Stimulated activated CD4-positive, alpha-beta T cell treated with anti-CD3 and anti-CD28 coated beads, Interleukin-4, amount 100 ng/mL, for 1 hour (primary cell): ENCODE results near the gene FASN.

Experiments used
- DNase-seq: peaks from one replicate; pipeline ENCODE4 v3.0.0-alpha.2; 2020

The FASN gene

GRCh38 chr17:82072827-82073226 lies 25.2 kb downstream of the FASN start:
- DNase-seq: no peak

- no peak for DNase-seq
Measured at GRCh38 chr17:82070611-82071010, 27.4 kb downstream of the FASN start.

GRCh38 chr17:82065638-82066303 lies 32.3 kb downstream of the FASN start, which contains the start of gene DUS1L:
Gene DUS1L, minus strand, starts transcription at chr17:82065804. Its CDS starts 745 bp downstream, at chr17:82065059.
- DNase-seq: peak; percentile 74

GRCh38 chr17:82065193-82065637 lies 32.8 kb downstream of the FASN start:
- peak; percentile 43 for DNase-seq

- DNase-seq: peak; percentile 8
Measured at GRCh38 chr17:82064433-82065192, 33.4 kb downstream of the FASN start.

GRCh38 chr17:82063424-82064415 lies 34.3 kb downstream of the FASN start:
- DNase-seq: no peak

- no peak for DNase-seq
Measured at GRCh38 chr17:82062984-82063368, 35.1 kb downstream of the FASN start.

GRCh38 chr17:82062076-82062983 lies 35.7 kb downstream of the FASN start:
- no peak for DNase-seq

GRCh38 chr17:82061047-82061925 lies 36.8 kb downstream of the FASN start:
- DNase-seq: peak; percentile 2

GRCh38 chr17:82060614-82061013 lies 37.4 kb downstream of the FASN start:
- no peak for DNase-seq

- DNase-seq: no peak
Measured at GRCh38 chr17:82060001-82060380, 38.0 kb downstream of the FASN start.

- DNase-seq: peak; percentile 2
Measured at GRCh38 chr17:82059272-82060000, 38.6 kb downstream of the FASN start.

GRCh38 chr17:82058855-82059249 lies 39.2 kb downstream of the FASN start:
- DNase-seq: no peak

- DNase-seq: peak; percentile 2
Measured at GRCh38 chr17:82058230-82058854, 39.7 kb downstream of the FASN start.

GRCh38 chr17:82056729-82057621 lies 41.1 kb downstream of the FASN start:
- DNase-seq: peak; percentile 9

GRCh38 chr17:82055965-82056728 lies 41.9 kb downstream of the FASN start:
- DNase-seq: peak; percentile 7

GRCh38 chr17:82055023-82055964 lies 42.7 kb downstream of the FASN start:
- DNase-seq: no peak
